H9 (cell line): ENCODE results near the gene DMRTB1. TPM values are rescaled to one million over a fixed set of nuclear protein-coding genes. Genes with fewer than 3 reads are reported as not detected.

Experiments used
- DNase-seq: peaks from one replicate; pipeline ENCODE4 v3.0.0-alpha.2; 2017
- H2AFZ ChIP-seq: one replicate; pipeline ENCODE4 v1.6.1; 2013; ENCODE audit warnings: mild to moderate bottlenecking, low read length, control low read depth, moderate library complexity
- H2AK5ac ChIP-seq: 2 replicates; pipeline ENCODE4 v1.6.1; 2013; ENCODE audit warnings: low read length, control low read depth, mixed read lengths; ENCODE audit not compliant: insufficient read length
- H2BK120ac ChIP-seq: one replicate; pipeline ENCODE4 v1.6.1; 2013; ENCODE audit warnings: low read depth, mild to moderate bottlenecking, low read length, control low read depth, inconsistent platforms; ENCODE audit not compliant: poor library complexity, severe bottlenecking
- H2BK12ac ChIP-seq: 2 replicates; pipeline ENCODE4 v1.6.1; 2013; ENCODE audit warnings: low read length, control low read depth, mixed read lengths, low read depth; ENCODE audit not compliant: insufficient read length
- H2BK15ac ChIP-seq: 2 replicates; pipeline ENCODE4 v1.6.1; 2013; ENCODE audit warnings: low read depth, low read length, control low read depth
- H2BK20ac ChIP-seq: one replicate; pipeline ENCODE4 v1.6.1; 2013; ENCODE audit warnings: low read depth, mild to moderate bottlenecking, low read length, control low read depth, inconsistent platforms; ENCODE audit not compliant: poor library complexity, severe bottlenecking
- H2BK5ac ChIP-seq: 2 replicates; pipeline ENCODE4 v1.6.1; 2013; ENCODE audit warnings: low read length, control low read depth, mixed read lengths; ENCODE audit not compliant: insufficient read length
- H3K14ac ChIP-seq: 2 replicates; pipeline ENCODE4 v1.6.1; 2013; ENCODE audit warnings: low read length, control low read depth; ENCODE audit not compliant: insufficient read depth
- H3K18ac ChIP-seq: 2 replicates; pipeline ENCODE4 v1.6.1; 2013; ENCODE audit warnings: low read depth, mild to moderate bottlenecking, mixed read lengths, low read length, control low read depth; ENCODE audit not compliant: insufficient read length
- H3K23ac ChIP-seq: 2 replicates; pipeline ENCODE4 v1.6.1; 2013; ENCODE audit warnings: low read length, control low read depth, mixed read lengths, low read depth; ENCODE audit not compliant: insufficient read length
- H3K23me2 ChIP-seq: 2 replicates; pipeline ENCODE4 v1.6.1; 2013; ENCODE audit warnings: low read depth, mild to moderate bottlenecking, mixed read lengths, low read length, control low read depth; ENCODE audit not compliant: insufficient read length, poor library complexity, severe bottlenecking
- H3K27ac ChIP-seq: 2 replicates; pipeline ENCODE4 v1.5.1; 2013; ENCODE audit warnings: low read length, control low read depth, mixed read lengths, low read depth; ENCODE audit not compliant: insufficient read length
- H3K27me3 ChIP-seq: 2 replicates; pipeline ENCODE4 v1.6.1; 2013; ENCODE audit warnings: low read length, control low read depth, inconsistent platforms; ENCODE audit not compliant: insufficient read depth
- H3K4ac ChIP-seq: 2 replicates; pipeline ENCODE4 v1.6.1; 2013; ENCODE audit warnings: low read depth, mild to moderate bottlenecking, control low read depth, inconsistent platforms, low read length, moderate library complexity
- H3K4me1 ChIP-seq: 2 replicates; pipeline ENCODE4 v1.6.1; 2013; ENCODE audit warnings: low read length, control low read depth, inconsistent platforms; ENCODE audit not compliant: insufficient read depth
- H3K4me2 ChIP-seq: 2 replicates; pipeline ENCODE4 v1.6.1; 2013; ENCODE audit warnings: low read length, control low read depth, mixed read lengths; ENCODE audit not compliant: insufficient read length, insufficient read depth
- H3K56ac ChIP-seq: 2 replicates; pipeline ENCODE4 v1.6.1; 2013; ENCODE audit warnings: low read depth, mild to moderate bottlenecking, mixed read lengths, low read length, control low read depth; ENCODE audit not compliant: insufficient read length
- H3K79me1 ChIP-seq: 2 replicates; pipeline ENCODE4 v1.6.1; 2013; ENCODE audit warnings: low read depth, mild to moderate bottlenecking, moderate library complexity, low read length, control low read depth, inconsistent platforms; ENCODE audit not compliant: insufficient read depth, poor library complexity, severe bottlenecking
- H3K79me2 ChIP-seq: 2 replicates; pipeline ENCODE4 v1.6.1; 2013; ENCODE audit warnings: low read length, control low read depth, inconsistent platforms; ENCODE audit not compliant: insufficient read depth
- H3K9ac ChIP-seq: 2 replicates; pipeline ENCODE4 v1.6.1; 2013; ENCODE audit warnings: low read length, control low read depth, mixed read lengths; ENCODE audit not compliant: insufficient read length; ENCODE audit errors: extremely low read depth
- H3K9me3 ChIP-seq: one replicate; pipeline ENCODE4 v1.6.1; 2013; ENCODE audit warnings: low read depth, low read length, inconsistent platforms; ENCODE audit not compliant: control insufficient read depth
- H3T11ph ChIP-seq: one replicate; pipeline ENCODE4 v1.6.1; 2013; ENCODE audit warnings: mild to moderate bottlenecking, low read length, control low read depth, inconsistent platforms
- H4K20me1 ChIP-seq: one replicate; pipeline ENCODE4 v1.6.1; 2013; ENCODE audit not compliant: control insufficient read depth, insufficient read length, insufficient read depth
- H4K5ac ChIP-seq: 2 replicates; pipeline ENCODE4 v1.6.1; 2013; ENCODE audit warnings: low read depth, mild to moderate bottlenecking, mixed read lengths, low read length, control low read depth; ENCODE audit not compliant: insufficient read length
- H4K8ac ChIP-seq: replicated peaks from 2 replicates; pipeline ENCODE4 v1.6.1; 2013; ENCODE audit warnings: low read length, control low read depth, mixed read lengths, low read depth; ENCODE audit not compliant: insufficient read length
- H4K91ac ChIP-seq: 2 replicates; pipeline ENCODE4 v1.6.1; 2013; ENCODE audit warnings: low read depth, mild to moderate bottlenecking, moderate library complexity, mixed read lengths, low read length, control low read depth; ENCODE audit not compliant: insufficient read length
- H3K27ac Mint-ChIP-seq, 3 experiments: 2 replicates in 2 of 3; 3 replicates in 1 of 3; pipeline ENCODE4 v1.8.0; 2020 to 2021; ENCODE audit warnings: mixed read lengths in 3 of 3, mild to moderate bottlenecking in 1 of 3, moderate library complexity in 1 of 3
- H3K27me3 Mint-ChIP-seq: 2 replicates; pipeline ENCODE4 v1.8.0; 2021; ENCODE audit warnings: low read depth, mild to moderate bottlenecking, moderate library complexity, mixed read lengths
- H3K36me3 Mint-ChIP-seq, 3 experiments: 2 replicates in 2 of 3; 3 replicates in 1 of 3; pipeline ENCODE4 v1.8.0; 2020 to 2021; ENCODE audit warnings: low read depth in 3 of 3, mixed read lengths in 3 of 3; ENCODE audit not compliant: insufficient read depth in 1 of 3
- H3K4me1 Mint-ChIP-seq, 2 experiments: 2 replicates each; pipeline ENCODE4 v1.8.0; 2020; ENCODE audit warnings: mixed read lengths in 2 of 2
- H3K4me3 Mint-ChIP-seq, 2 experiments: 2 replicates in 1 of 2; 3 replicates in 1 of 2; pipeline ENCODE4 v1.8.0; 2020 to 2021; ENCODE audit warnings: mild to moderate bottlenecking in 2 of 2, mixed read lengths in 2 of 2, moderate library complexity in 1 of 2
- H3K9me3 Mint-ChIP-seq, 2 experiments: 2 replicates in 1 of 2; 3 replicates in 1 of 2; pipeline ENCODE4 v1.8.0; 2020; ENCODE audit warnings: mild to moderate bottlenecking in 2 of 2, mixed read lengths in 2 of 2, moderate library complexity in 1 of 2
- WGBS: extraction: QIAGEN DNeasy Blood & Tissue Kit; methylation state at CpG from one replicate; pipeline ENCODE4 v1.1.7; 2013; ENCODE audit warnings: missing lambda C conversion rate, low lambda C conversion rate, mixed read lengths; ENCODE audit not compliant: insufficient read length; ENCODE audit errors: extremely low coverage; 5-methylcytosine and 5-hydroxymethylcytosine counted together
- total RNA-seq: library from RNA; stranded (reverse); gene quantifications from 2 replicates; pipeline ENCODE4 v1.2.1, GENCODE V29; 2021
- TF ChIP-seq, protein P1 (sequence below): fragments of 200-600 bp; sonication (generic); conservative IDR thresholded peaks from 3 replicates; pipeline ENCODE4 v1.8.0; 2021; ENCODE audit warnings: antibody characterized with exemption, mild to moderate bottlenecking

Gene DMRTB1
- total RNA-seq, 1 experiment from 2014 or later: not detected

- H2AFZ ChIP-seq: no peak overlapping the region
- no peak overlapping the region for H3K9ac ChIP-seq
- no peaks in the 10 kb centered on the region for H3K79me2 ChIP-seq
- H4K20me1 ChIP-seq: peaks cover 3% of the 10 kb centered on the region
- no peaks in the 10 kb centered on the region; a peak in 2 of 7 replicates for H3K36me3 Mint-ChIP-seq
- no peak overlapping the region for H3K18ac ChIP-seq
- no peak overlapping the region for H3K27ac ChIP-seq
- H3K4me1 Mint-ChIP-seq: peaks cover 19 to 40% of the 10 kb centered on the region in 2 experiments
- TF ChIP-seq, protein P1, sequence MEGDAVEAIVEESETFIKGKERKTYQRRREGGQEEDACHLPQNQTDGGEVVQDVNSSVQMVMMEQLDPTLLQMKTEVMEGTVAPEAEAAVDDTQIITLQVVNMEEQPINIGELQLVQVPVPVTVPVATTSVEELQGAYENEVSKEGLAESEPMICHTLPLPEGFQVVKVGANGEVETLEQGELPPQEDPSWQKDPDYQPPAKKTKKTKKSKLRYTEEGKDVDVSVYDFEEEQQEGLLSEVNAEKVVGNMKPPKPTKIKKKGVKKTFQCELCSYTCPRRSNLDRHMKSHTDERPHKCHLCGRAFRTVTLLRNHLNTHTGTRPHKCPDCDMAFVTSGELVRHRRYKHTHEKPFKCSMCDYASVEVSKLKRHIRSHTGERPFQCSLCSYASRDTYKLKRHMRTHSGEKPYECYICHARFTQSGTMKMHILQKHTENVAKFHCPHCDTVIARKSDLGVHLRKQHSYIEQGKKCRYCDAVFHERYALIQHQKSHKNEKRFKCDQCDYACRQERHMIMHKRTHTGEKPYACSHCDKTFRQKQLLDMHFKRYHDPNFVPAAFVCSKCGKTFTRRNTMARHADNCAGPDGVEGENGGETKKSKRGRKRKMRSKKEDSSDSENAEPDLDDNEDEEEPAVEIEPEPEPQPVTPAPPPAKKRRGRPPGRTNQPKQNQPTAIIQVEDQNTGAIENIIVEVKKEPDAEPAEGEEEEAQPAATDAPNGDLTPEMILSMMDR: no peak
- peaks cover 6% of the 10 kb centered on the region for H3K27me3 Mint-ChIP-seq
- no peak overlapping the region for H4K91ac ChIP-seq
- no peak overlapping the region for H3K56ac ChIP-seq
- H3K4ac ChIP-seq: no peak overlapping the region
- no peak overlapping the region for H3K23ac ChIP-seq
- H3K27ac Mint-ChIP-seq: no peak overlapping the region; a peak in 1 of 7 replicates
- no peak overlapping the region for H2BK12ac ChIP-seq
- H3K27me3 ChIP-seq: no peaks in the 10 kb centered on the region
- no peaks in the 10 kb centered on the region for H3K23me2 ChIP-seq
- no peak overlapping the region for H2BK20ac ChIP-seq
- no peak overlapping the region for H3K14ac ChIP-seq
- DNase-seq: no peak
- no peaks in the 10 kb centered on the region for H3K79me1 ChIP-seq
- no peak overlapping the region for H2BK5ac ChIP-seq
- WGBS: no CpG with 5 or more reads among the region's 13 CpGs
- H3K4me1 ChIP-seq: no peaks in the 10 kb centered on the region
- H3T11ph ChIP-seq: no peak overlapping the region
- H4K5ac ChIP-seq: no peak overlapping the region
- no peak overlapping the region for H2AK5ac ChIP-seq
- H4K8ac ChIP-seq: no peak overlapping the region
- no peak overlapping the region for H2BK15ac ChIP-seq
- no peak overlapping the region; a peak in 1 of 5 replicates for H3K4me3 Mint-ChIP-seq
- H3K9me3 ChIP-seq: no peaks in the 10 kb centered on the region
- no peak overlapping the region for H3K4me2 ChIP-seq
- no peak overlapping the region for H2BK120ac ChIP-seq
- no peaks in the 10 kb centered on the region for H3K9me3 Mint-ChIP-seq
These were observed 50.6 kb downstream of the DMRTB1 start for GRCh38 chr1:53509775-53510174.
